KG1 (cell line): ENCODE measurements around the gene DUS1L.

ENCODE experiments used
- DNase-seq: peaks from one replicate; lab custom pipeline; 2025; lab: John Stamatoyannopoulos, UW

DUS1L gene

GRCh38 chr17:82023447-82024241, 42.0 kb downstream of the DUS1L start:
- peak; percentile 15 for DNase-seq

- peak; percentile 100 for DNase-seq
These were observed 42.6 kb downstream of the DUS1L start, which contains the start of gene LRRC45 for GRCh38 chr17:82022981-82023446. Gene LRRC45 (plus strand): TSS chr17:82023305. CDS start chr17:82023644, 339 bp downstream.

- no peak for DNase-seq
These were observed 43.2 kb downstream of the DUS1L start, which contains the start of gene CENPX for GRCh38 chr17:82022310-82022980. Gene CENPX (minus strand): TSS chr17:82022878. CDS start chr17:82022861, 17 bp downstream.

- no peak for DNase-seq
These were observed 43.7 kb downstream of the DUS1L start for GRCh38 chr17:82021900-82022309.

- peak; percentile 58 for DNase-seq
These were observed 44.3 kb downstream of the DUS1L start for GRCh38 chr17:82021107-82021899.

GRCh38 chr17:82020572-82021106, 45.0 kb downstream of the DUS1L start:
- no peak for DNase-seq

GRCh38 chr17:82019690-82020571, 45.7 kb downstream of the DUS1L start:
- DNase-seq: no peak

GRCh38 chr17:82018989-82019689, 46.5 kb downstream of the DUS1L start:
- DNase-seq: no peak

GRCh38 chr17:82018152-82018988, 47.2 kb downstream of the DUS1L start:
- no peak for DNase-seq

- DNase-seq: no peak
These were observed 47.9 kb downstream of the DUS1L start for GRCh38 chr17:82017612-82018151.

GRCh38 chr17:82016875-82017459, 48.6 kb downstream of the DUS1L start:
- no peak for DNase-seq

- no peak for DNase-seq
These were observed 49.3 kb downstream of the DUS1L start for GRCh38 chr17:82016061-82016874.

GRCh38 chr17:82015311-82015971, 50.2 kb downstream of the DUS1L start:
- DNase-seq: no peak

GRCh38 chr17:82014971-82015310, 50.7 kb downstream of the DUS1L start:
- no peak for DNase-seq

GRCh38 chr17:82014432-82014831, 51.2 kb downstream of the DUS1L start:
- DNase-seq: no peak

GRCh38 chr17:82013772-82014321, 51.8 kb downstream of the DUS1L start:
- DNase-seq: no peak

GRCh38 chr17:82013341-82013740, 52.3 kb downstream of the DUS1L start:
- no peak for DNase-seq
